ENCODE data around the gene BATF3. TPM values are rescaled to one million over a fixed set of nuclear protein-coding genes. Genes with fewer than 3 reads are reported as not detected.
"Not testable (repeated sequence)": the region's sequence is repeated elsewhere in the genome, so short reads cannot be mapped to it uniquely, and the experiment has no call there.

The BATF3 gene
- total RNA-seq, 4 donors from 2014 or later, result 0.83 to 2.3 (median 0.91) TPM; not detected in 1

DNA sequence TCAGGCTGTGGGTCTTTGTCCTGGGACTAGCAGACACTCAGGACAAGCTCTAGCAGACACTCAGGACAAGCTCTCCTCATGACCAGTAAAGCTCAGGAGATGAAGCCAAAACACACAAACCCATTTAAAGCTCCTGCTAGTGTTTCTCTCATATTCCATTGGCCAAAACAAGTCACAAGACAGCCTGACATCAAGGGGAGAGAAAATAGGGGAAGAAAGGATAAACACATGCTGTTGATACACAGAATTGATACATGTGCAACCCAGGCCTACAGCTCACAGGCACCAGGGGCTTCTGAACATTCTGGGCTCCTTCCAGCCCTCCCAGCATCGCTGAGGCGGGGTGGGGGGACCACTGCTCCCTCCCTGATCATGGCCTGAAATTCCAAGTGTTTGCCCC is 55.8 kb downstream of the BATF3 start:
- no peak for DNase-seq
- Histone ChIP-seq H3K36me3 (no peaks in the 10 kb centered on the region), H3K4me1 (peaks cover 0 to under 1% (median 0%) of the 10 kb centered on the region in 3 donors), H3K9me3 (no peaks in the 10 kb centered on the region), H3K27ac (no peak overlapping the region), H3K27me3 (peaks cover 0 to 2% (median 0%) of the 10 kb centered on the region in 4 donors), H3K4me3 (no peak overlapping the region)
- 72 to 90% methylated on average over 2 of the region's 2 CpGs for WGBS, 2 donors
- intact Hi-C loops (cut with DNase I), result no loop called here
- TF ChIP-seq, protein P1, sequence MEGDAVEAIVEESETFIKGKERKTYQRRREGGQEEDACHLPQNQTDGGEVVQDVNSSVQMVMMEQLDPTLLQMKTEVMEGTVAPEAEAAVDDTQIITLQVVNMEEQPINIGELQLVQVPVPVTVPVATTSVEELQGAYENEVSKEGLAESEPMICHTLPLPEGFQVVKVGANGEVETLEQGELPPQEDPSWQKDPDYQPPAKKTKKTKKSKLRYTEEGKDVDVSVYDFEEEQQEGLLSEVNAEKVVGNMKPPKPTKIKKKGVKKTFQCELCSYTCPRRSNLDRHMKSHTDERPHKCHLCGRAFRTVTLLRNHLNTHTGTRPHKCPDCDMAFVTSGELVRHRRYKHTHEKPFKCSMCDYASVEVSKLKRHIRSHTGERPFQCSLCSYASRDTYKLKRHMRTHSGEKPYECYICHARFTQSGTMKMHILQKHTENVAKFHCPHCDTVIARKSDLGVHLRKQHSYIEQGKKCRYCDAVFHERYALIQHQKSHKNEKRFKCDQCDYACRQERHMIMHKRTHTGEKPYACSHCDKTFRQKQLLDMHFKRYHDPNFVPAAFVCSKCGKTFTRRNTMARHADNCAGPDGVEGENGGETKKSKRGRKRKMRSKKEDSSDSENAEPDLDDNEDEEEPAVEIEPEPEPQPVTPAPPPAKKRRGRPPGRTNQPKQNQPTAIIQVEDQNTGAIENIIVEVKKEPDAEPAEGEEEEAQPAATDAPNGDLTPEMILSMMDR (IDR thresholded peaks at IDR 0.05), result no peak
- no peak for TF ChIP-seq POLR2A (IDR thresholded peaks at IDR 0.05)

DNA sequence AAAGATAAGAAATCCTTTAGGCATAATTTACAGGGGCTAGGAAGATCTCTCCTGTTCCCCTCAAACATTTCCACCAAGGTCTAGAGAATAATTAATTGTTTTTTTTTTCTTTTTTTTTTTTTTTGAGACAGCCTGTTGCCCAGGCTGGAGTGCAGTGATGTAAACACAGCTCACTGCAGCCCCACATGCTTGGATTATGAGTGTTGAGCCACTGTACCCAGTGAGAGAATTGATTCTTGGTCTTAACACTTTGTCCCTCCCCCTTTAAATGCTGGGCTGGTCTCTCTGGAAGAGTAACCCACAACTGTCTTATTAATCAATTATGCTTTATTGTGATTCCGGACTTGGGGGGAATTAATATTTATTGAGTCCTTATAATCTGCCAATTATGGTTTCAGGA is 57.7 kb downstream of the BATF3 start:
- WGBS, 2 donors, result 75 to 78% methylated on average over 1 of the region's 1 CpG
- Histone ChIP-seq H3K27me3 (peaks cover 0 to 3% (median 0%) of the 10 kb centered on the region in 4 donors), H3K27ac (no peak overlapping the region), H3K36me3 (no peaks in the 10 kb centered on the region), H3K9me3 (no peaks in the 10 kb centered on the region), H3K4me3 (no peak overlapping the region), H3K4me1 (peaks cover 0 to 7% (median 5%) of the 10 kb centered on the region in 3 donors)
- DNase-seq, result no peak
- TF ChIP-seq, protein P1 (IDR thresholded peaks at IDR 0.05), result no peak
- no peak for TF ChIP-seq POLR2A (IDR thresholded peaks at IDR 0.05)
- intact Hi-C loops (cut with DNase I), result no loop called here

DNA sequence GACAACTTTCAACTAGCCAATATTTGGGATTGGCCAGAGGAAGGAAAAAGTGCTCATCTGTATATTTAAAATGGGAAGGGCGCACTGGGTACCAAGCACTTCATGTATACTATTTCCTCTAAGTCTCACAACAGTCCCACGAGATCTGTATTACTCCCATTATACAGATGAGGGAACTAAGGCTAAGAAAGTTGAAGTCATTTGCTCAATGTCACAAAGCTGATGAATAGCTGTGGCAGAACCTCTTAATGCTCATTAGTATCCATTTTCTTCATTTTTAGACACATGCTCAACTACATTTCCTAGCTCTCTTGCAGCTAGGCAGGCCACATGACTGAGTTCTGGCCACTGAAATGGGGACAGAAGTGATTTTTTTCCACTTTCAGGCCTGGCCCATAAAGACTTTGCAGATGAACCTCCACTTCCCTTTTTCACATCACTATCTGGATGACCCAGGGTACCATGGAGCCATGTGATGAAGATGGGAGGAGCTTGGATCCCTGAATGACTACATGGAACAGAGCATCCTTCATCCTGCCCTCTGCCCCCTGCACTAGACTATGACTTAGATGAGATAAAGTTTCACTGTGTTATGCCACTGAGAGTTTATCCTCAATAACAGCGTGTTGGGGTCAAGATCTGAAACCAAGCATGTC is 59.3 kb downstream of the BATF3 start:
- Histone ChIP-seq H3K9me3 (no peaks in the 10 kb centered on the region), H3K4me3 (no peak overlapping the region), H3K4me1 (peaks cover 0 to 22% (median 21%) of the 10 kb centered on the region in 3 donors), H3K27ac (no peak overlapping the region), H3K27me3 (peaks cover 0 to 3% (median 0%) of the 10 kb centered on the region in 4 donors), H3K36me3 (no peaks in the 10 kb centered on the region)
- intact Hi-C loops (cut with DNase I), result no loop called here
- TF ChIP-seq, protein P1 (IDR thresholded peaks at IDR 0.05), result no peak
- TF ChIP-seq POLR2A (IDR thresholded peaks at IDR 0.05), result no peak
- DNase-seq, result no peak
- WGBS, 2 donors, result 88 to 92% methylated on average over 3 of the region's 3 CpGs

DNA sequence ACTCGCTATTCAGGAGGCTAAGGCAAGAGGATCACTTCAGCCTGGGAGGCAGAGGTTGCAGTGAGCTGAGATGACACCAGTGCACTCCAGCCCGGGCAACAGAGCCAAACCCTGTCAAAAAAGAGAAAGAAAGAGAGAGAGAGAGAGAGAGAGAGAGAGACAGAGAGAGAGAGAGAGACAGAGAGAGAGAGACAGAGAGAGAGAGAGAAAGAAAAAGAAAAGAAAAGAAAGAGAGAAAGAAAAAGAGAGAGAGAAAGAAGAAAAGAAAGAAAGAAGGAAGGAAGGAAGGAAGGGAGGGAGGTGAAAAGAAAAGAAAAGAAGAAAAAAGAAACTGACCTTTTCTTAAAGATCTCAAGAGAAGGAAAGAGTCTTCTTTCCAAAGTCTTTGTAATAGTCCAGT is 60.1 kb downstream of the BATF3 start:
- 63 to 84% methylated on average over 2 of the region's 2 CpGs for WGBS, 2 donors
- DNase-seq; intact Hi-C loops (cut with DNase I); H3K36me3 ChIP-seq; H3K9me3 ChIP-seq; H3K27me3 ChIP-seq; H3K4me3 ChIP-seq: not testable (repeated sequence)
- Histone ChIP-seq H3K27ac (peak overlapping the region in 2 of 4 donors; percentile 57 to 58), H3K4me1 (peaks cover 0 to 28% (median 26%) of the 10 kb centered on the region in 3 donors)

DNA sequence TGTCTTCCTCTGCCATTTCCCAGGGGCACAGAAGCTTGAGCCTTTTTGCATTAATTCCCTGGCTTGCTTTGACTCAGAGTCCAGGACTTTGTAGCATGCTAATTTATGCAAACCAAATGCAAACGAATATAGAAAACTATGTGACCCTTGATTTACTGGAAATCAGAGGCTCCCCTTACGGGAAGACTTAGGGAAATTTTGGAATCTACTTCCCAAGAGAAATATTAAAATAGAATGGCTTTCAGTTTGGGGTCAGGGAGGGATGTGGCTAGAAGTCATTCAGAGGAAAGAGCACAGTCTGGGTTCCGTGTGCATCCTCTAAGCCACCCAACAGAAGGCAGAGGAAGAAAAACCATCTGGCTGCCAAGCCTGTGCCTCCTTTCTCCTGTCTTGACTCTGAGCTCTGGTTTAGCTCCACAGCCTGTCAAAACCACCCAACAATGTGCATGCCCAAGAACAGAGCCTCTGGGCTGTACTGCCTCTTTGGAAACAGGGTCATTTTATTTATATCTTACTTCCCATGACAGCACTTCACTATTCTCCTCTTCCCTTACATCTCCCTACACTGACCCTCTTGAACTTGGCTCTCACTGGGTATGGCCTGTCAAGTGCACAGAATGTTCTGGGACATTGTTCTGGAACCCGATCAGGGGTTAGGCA is 61.0 kb downstream of the BATF3 start:
- Histone ChIP-seq H3K4me1 (peaks cover 0 to 28% (median 28%) of the 10 kb centered on the region in 3 donors), H3K27ac (peak overlapping the region in 3 of 4 donors; percentile 66 to 75 (median 68)), H3K36me3 (no peaks in the 10 kb centered on the region), H3K4me3 (peak overlapping the region in 2 of 4 donors; percentile 12 to 34), H3K27me3 (peaks cover 0 to 3% (median 0%) of the 10 kb centered on the region in 4 donors), H3K9me3 (no peaks in the 10 kb centered on the region)
- TF ChIP-seq POLR2A (IDR thresholded peaks at IDR 0.05), result no peak
- TF ChIP-seq, protein P1 (IDR thresholded peaks at IDR 0.05), result no peak
- intact Hi-C loops (cut with DNase I), result no loop called here
- 48 to 65% methylated on average over 3 to 4 of the region's 4 CpGs for WGBS, 2 donors
- no peak for DNase-seq
